ENCODE measurements around the gene AP2S1. TPM values are rescaled to one million over a fixed set of nuclear protein-coding genes. Genes with fewer than 3 reads are reported as not detected.

AP2S1 gene
- polyA plus RNA-seq, 2 of the 4 experiments (the other 2 are of a cell fraction), result 150 to 329 TPM

DNA sequence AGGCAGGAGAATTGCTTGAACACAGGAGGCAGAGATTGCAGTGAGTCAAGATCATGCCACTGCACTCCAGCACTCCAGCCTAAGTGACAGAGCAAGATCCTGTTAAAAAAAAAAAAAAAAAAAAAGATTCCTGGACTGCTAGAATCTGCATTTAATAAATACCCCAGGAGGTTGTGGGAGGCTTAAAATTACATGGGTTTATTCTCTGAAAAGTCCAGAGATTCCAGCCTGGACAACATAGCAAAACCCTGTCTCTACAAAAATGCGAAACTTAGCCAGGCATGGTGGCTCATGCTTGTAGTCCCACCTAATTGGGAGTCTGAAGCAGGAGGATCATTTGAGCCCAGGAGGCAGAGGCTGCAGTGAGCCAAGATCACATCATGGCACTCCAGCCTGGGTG, 52.8 kb downstream of the AP2S1 start:
- TF ChIP-seq CBX8 (IDR thresholded peaks at IDR 0.05) (no peak), POLR2AphosphoS2 (conservative IDR thresholded peaks at IDR 0.05; ENCODE audit: low read length) (no peak), TP53 (CRISPR knock-in tag; IDR thresholded peaks at IDR 0.05) (no peak), BHLHE40 (IDR thresholded peaks at IDR 0.05; ENCODE audit: low read depth, low read length) (no peak), CHD4 (IDR thresholded peaks at IDR 0.05; ENCODE audit: borderline replicate concordance) (no peak), HOXB5 (CRISPR knock-in tag; IDR thresholded peaks at IDR 0.05) (no peak), ELK1 (IDR thresholded peaks at IDR 0.05; ENCODE audit: low read depth, low read length) (no peak), TFCP2L1 (CRISPR knock-in tag; IDR thresholded peaks at IDR 0.05) (no peak), FOSB (CRISPR knock-in tag; IDR thresholded peaks at IDR 0.05) (no peak)
- TF ChIP-seq, protein P1, sequence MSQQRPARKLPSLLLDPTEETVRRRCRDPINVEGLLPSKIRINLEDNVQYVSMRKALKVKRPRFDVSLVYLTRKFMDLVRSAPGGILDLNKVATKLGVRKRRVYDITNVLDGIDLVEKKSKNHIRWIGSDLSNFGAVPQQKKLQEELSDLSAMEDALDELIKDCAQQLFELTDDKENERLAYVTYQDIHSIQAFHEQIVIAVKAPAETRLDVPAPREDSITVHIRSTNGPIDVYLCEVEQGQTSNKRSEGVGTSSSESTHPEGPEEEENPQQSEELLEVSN (IDR thresholded peaks at IDR 0.05; ENCODE audit: borderline replicate concordance, low read depth), result no peak
- TF ChIP-seq, protein P2, sequence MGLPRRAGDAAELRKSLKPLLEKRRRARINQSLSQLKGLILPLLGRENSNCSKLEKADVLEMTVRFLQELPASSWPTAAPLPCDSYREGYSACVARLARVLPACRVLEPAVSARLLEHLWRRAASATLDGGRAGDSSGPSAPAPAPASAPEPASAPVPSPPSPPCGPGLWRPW (IDR thresholded peaks at IDR 0.05), result no peak
- ChIA-PET POLR2A (interaction anchor here (2.0 kb wide), 1 partner anchor 10 kb away, joined by 24 read pairs; the partner anchor contains the start of gene SLC1A5), CTCF (interaction anchor here (0.6 to 1.9 kb wide), 9 partner anchors 10 to 216 kb away, joined by 3 to 6 read pairs (median 4); partner anchors contain the start of gene SLC1A5)
- Histone ChIP-seq H3K4me1 (peaks cover 26% of the 10 kb centered on the region), H3K27ac (no peak overlapping the region), H3K4me3 (no peak overlapping the region), H3K4me2 (no peak overlapping the region), H3K9me3 (no peaks in the 10 kb centered on the region)
- 97% methylated on average over 1 of the region's 1 CpG for WGBS (ENCODE audit: missing lambda C conversion rate)
- no peak for ATAC-seq
- FAIRE-seq, result no peak
- no peak for DNase-seq (ENCODE audit: low read depth in 1 of 2, low spot score in 1 of 2)

GRCh38 chr19:46791944-46792343, 58.7 kb downstream of the AP2S1 start:
- FAIRE-seq, result peak; percentile 23
- WGBS (ENCODE audit: missing lambda C conversion rate), result 85% methylated on average over 5 of the region's 5 CpGs

GRCh38 chr19:46789371-46789770, 61.3 kb downstream of the AP2S1 start:
- H3K4me2 ChIP-seq, result no peak overlapping the region
- CTCF ChIA-PET, result interaction anchor here (0.9 to 13.9 kb wide), 13 partner anchors 8 to 202 kb away, joined by 4 to 159 read pairs (median 8); no protein-coding TSS in a partner anchor
- 91% methylated on average over 8 of the region's 8 CpGs for WGBS (ENCODE audit: missing lambda C conversion rate)
- TF ChIP-seq EHF (CRISPR knock-in tag; IDR thresholded peaks at IDR 0.05) (no peak), CHD4 (IDR thresholded peaks at IDR 0.05; ENCODE audit: borderline replicate concordance) (no peak), GATA3 (IDR thresholded peaks at IDR 0.05; ENCODE audit: borderline replicate concordance) (no peak), RCOR1 (IDR thresholded peaks at IDR 0.05; ENCODE audit: low read depth, low read length) (no peak)
- TF ChIP-seq, protein P1 (IDR thresholded peaks at IDR 0.05; ENCODE audit: borderline replicate concordance, low read depth), result no peak
- H3K27ac ChIP-seq, result peak overlapping the region in 1 of 2 experiments; percentile 58; a peak in 1 of 6 replicates
- ATAC-seq, result no peak
- peaks cover 36% of the 10 kb centered on the region for H3K4me1 ChIP-seq
- H3K4me3 ChIP-seq, result no peak overlapping the region
- no peak for FAIRE-seq
- POLR2A ChIA-PET, result interaction anchor here (0.9 to 3.5 kb wide), 7 partner anchors 23 to 212 kb away, joined by 3 to 78 read pairs (median 6); partner anchors contain the start of gene AP2S1
- no peak for DNase-seq (ENCODE audit: low read depth in 1 of 2, low spot score in 1 of 2)
- H3K9me3 ChIP-seq, result no peaks in the 10 kb centered on the region

More at GRCh38 chr19:46791944-46792343, 58.7 kb downstream of the AP2S1 start:
- H3K27ac ChIP-seq, result peak overlapping the region in 1 of 2 experiments; percentile 70; a peak in 3 of 6 replicates
- ATAC-seq, result no peak
- ChIA-PET POLR2A (no interaction called here), CTCF (interaction anchor here (0.6 to 13.9 kb wide), 11 partner anchors 13 to 262 kb away, joined by 3 to 130 read pairs (median 5); no protein-coding TSS in a partner anchor)
- H3K4me3 ChIP-seq, result no peak overlapping the region
- H3K4me2 ChIP-seq, result peak overlapping the region; percentile 59; the same call in 1 of the 3 replicates
- peak; percentile 69 for TF ChIP-seq GATA3 (IDR thresholded peaks at IDR 0.05; ENCODE audit: borderline replicate concordance)
- TF ChIP-seq CTCF (IDR thresholded peaks at IDR 0.05), result no peak
- H3K4me1 ChIP-seq, result peaks cover 34% of the 10 kb centered on the region
- H3K9me3 ChIP-seq, result no peaks in the 10 kb centered on the region
- no peak for DNase-seq (ENCODE audit: low read depth in 1 of 2, low spot score in 1 of 2)

Data from A549 (cell line).